Activated naive CD4-positive, alpha-beta T cell treated with anti-CD3 and anti-CD28 coated beads, Interleukin-2, amount 50 U/mL, for 16 hours (primary cell): Measurements from ENCODE around the gene SLC49A3.
"Not testable (repeated sequence)": the region's sequence is repeated elsewhere in the genome, so short reads cannot be mapped to it uniquely, and the experiment has no call there.

Experiments
- DNase-seq: peaks from one replicate; pipeline ENCODE4 v3.0.0-alpha.2; 2020

The SLC49A3 gene

GRCh38 chr4:680091-680490, 8.9 kb downstream of the SLC49A3 start:
- DNase-seq: no peak

- no peak for DNase-seq
Measured at GRCh38 chr4:679629-680028, 9.3 kb downstream of the SLC49A3 start.

- DNase-seq: no peak
Measured at GRCh38 chr4:679104-679481, 9.9 kb downstream of the SLC49A3 start.

GRCh38 chr4:678331-679103, 10.4 kb downstream of the SLC49A3 start:
- no peak for DNase-seq

DNA sequence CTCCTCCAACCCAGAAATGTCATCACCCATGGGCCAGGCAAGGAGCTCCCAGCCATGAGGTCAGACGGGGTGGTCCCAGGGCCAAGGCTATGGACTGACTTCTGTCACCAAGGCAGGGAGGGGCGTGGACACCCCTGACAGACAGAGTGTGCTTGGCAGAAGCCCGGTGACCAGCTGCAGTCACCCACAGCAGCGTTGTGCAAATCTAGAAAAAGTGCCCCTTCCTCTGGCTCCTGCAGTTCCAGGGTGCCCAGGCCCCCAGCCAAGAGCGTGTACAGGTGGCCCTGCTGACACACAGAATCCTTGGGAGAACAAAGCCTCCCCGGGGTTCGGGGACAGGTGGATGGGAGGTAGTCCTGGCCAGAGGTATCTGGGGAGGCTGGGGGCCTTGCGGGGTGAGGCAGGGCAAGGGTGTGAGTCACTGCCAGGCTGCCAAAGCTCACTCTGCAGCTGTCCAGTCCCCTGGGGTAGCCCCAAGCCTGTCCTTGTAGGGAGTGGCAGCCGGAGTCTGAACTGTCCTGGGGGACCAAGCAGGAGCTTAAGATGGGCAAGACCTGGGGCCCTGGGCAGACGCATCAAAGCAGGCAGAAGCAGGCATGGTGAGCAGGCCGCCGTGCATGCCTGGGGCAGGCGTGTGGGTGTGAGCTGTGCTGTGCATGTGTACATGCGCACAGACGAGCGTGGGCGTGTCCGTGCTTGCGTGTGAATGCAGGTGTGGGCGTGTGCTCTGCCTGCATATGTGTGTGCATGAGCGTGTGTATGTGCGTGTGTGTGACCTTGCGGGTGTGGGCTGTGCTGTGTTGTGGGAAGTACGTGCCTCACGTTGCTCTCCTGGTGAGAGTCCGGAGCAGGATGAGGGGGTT, 11.3 kb downstream of the SLC49A3 start:
- DNase-seq: no peak

DNA sequence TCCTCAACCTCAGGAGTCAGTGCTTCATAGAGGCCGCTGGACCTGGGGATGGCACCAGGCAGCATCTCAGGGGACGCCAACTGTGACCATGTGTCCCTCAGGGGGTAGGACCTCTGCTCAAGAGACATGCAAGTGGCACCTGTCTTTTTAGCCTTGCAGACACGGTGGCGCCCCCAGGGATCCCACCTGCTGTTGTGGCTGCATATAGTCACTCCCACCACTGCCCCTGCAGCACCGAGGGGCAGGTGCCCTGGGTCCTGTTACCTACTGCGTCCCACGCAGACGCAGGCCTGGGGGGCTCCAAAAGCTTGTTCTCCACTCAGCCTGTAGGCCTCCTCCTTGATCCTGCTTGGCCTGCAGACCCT, 12.1 kb downstream of the SLC49A3 start:
- DNase-seq: no peak

DNA sequence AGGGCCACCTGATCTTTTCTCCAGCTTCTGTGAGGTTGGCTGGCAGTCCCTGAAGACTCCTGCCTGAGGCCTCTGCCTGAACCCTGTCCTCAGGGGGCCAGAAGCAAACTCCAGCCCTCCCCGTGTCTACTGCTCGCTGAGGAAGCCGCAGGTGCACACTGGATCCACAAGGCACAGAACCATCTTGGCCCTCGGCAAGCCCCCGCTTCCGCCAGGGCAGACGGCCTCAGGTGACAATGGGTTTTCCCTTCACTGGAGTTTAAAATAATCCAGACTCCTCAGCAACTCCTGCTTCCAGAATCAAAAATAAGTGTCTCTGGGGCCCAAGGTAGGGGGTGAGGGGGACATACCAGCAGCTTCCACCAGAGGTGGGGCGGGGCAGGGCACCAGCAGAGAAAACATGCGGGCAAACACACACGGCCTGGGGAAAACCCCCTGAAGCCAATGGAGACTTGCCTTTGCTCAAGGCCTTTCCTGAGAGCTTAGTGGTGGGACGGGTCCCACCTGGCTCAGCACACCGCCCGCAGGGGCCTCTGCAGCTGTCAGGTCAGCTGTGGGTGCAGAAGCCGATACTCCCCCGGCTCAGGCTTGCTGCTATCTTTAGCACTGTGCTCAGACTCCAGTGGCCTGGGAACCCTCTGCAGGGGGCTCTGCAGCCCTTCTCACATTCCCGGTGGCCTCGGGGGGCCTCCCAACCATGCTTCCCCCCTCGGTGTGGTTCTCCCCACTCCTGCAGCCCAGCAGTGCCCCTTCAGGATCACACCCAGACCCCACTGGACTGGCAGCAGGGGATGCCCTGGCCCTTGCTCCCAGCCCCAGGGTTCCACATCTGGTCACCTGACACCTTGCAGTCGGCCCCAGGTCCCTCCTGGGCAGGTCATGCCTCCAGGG, 12.7 kb downstream of the SLC49A3 start:
- DNase-seq: no peak

- DNase-seq: no peak
Measured at GRCh38 chr4:675036-675882, 13.7 kb downstream of the SLC49A3 start.

DNA sequence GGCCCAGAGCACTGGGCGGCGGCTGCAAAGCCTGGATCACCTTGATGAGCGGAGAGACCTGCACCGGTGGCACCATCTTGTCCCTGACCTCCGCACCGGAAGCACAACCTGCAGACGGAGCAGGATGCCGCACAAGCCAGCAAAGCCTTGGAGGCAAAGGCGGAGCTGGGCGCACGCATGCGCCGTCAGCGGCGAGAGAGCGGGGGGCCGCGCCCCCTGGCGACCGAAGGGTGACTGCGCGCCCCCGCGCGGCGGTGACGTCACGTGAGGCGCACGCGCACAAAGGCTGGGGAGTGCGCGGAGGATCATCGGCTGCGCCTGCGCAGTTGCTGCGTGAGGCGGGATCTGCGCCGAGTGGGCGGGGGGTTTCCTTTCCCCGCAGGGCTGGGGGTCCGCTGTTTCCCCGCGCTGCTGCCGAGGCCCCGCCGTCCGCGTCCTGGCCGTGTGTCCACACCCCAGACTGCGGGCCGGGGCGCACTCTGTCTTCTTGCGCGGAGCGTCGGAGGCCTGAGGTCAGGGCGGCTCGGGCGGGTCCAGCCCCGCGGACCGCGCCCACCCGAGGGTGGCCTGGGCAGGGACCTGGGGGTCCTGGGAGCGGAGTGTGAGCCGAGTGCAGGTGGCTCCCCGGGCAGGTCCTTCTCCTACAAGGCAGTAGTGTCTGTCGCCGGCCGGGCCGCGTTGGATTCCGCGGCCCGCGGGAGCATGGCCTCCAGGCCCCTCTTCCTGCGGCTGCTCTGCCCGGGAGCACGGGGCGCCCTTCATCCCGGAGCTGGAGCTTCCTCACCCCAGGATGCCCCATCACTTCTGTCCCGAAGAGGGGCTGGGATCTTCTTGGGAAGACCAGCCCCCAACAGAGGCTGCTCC, 14.5 kb downstream of the SLC49A3 start, which contains the start of the genes ATP5ME and MYL5:
TSS of gene ATP5ME (minus strand) at position 105 of the 864 bp plus-strand sequence. CDS start at position 76, 29 bp downstream.
TSS of gene MYL5 (plus strand) at position 371 of the 864 bp plus-strand sequence. CDS start 3,485 bp downstream, outside the sequence.
- peak; percentile 97 for DNase-seq

DNA sequence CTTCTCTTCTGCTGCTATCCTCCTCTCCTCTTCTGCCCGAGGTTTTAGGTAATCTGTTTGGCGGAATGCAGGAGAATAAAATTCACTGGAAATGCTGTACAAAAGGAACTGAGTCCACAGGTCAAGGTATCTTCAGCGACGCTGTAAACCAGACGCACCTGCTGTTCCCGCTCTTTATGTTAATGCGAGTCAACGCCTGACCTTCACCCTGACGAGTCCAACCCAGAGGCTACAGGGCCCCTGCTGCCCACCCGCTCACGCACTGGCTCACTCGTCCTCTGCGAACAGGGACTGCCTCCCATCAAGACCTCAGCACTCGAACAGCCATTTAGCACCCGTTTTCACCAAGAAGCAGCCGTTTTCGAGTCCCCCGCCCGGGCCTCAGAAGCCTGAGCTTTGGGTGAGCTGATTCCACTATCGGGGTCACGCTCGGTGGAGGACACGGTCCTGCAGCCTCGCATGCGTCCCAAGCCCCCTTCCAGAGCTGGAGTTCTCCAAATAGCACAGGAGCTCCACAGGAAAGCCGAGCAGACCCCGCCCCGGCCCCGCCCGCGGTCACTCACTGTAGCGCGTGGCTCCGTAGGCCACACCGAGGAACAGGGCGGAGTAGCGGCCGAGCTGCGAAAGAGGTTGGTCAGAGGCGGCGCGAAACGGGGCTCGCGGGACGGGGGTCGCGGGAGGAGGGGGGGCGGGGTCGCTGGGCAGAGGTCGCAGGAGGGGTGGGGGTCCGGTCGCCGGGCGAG, 15.4 kb downstream of the SLC49A3 start:
- DNase-seq: no peak

DNA sequence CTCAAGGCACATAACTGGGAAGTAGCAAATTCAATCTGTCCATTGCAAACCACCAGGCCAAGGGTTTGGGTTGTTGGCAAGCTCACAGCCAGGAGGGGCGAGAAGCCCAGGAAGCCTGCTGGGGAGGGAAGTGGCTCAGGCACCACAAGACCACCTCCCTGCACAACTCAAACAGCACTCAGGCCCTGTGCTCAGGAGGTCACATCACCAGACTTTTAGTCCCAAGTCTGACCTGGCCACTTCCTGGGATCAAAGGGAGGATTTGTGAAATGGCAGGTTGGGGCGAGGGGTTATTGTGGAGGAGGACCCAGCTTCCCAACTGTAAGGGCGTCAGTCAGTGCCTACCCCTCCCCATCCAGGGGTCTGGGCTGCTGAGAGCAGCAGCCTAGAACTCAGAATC, 17.2 kb downstream of the SLC49A3 start:
- DNase-seq: no peak

DNA sequence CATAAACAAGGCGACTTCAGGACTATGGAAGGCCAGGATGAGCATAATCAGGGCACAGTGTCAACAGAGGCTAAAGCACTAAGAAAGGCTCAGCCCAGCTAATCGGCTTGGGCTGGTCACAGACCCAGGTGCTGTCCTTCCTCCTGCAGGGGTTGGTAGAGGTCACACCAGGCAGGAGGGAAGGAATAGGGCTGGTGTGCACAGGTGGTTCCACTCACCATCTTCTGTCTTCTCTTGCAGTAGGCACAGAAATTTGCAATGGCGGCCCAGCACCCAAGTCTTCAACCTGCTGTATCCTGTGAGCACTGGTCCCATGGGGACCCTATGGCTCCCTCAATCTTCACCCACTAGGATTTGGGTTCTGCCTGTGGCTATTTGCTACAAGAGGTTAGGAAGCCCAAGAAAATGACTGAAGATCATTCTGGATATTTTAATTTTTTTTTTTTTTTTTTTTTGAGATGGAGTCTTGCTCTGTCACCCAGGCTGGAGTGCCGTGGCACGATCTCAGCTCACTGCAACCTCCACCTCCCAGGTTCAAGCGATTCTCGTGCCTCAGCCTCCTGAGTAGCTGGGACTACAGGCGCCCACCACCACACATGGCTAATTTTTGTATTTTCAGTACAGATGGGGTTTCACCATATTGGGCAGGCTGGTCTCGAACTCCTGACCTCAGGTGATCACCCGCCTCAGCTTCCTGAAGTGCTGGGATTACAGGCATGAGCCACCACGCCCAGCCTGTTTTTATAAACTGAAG, 19.0 kb downstream of the SLC49A3 start:
- not testable (repeated sequence) for DNase-seq

GRCh38 chr4:668219-668618, 20.7 kb downstream of the SLC49A3 start:
- not testable (repeated sequence) for DNase-seq

DNA sequence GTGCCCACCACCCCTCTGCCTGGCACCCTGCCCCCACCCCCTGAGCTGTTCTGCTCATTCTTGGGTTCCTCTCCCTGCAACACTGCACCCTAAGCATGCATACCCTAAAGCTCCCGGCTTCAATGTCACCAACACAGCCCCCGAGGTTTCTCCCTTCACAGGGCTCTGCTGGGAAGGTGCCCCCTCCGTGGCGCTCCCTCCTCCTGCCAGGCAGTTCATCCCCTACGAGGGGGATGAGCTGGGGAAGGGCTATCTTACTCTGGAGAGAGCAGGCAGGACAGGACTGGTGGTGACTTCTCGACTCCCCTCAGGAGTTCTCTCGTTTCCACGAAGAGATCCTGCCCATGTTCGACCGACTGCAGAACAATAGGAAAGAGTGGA, 21.4 kb downstream of the SLC49A3 start:
- DNase-seq: no peak

DNA sequence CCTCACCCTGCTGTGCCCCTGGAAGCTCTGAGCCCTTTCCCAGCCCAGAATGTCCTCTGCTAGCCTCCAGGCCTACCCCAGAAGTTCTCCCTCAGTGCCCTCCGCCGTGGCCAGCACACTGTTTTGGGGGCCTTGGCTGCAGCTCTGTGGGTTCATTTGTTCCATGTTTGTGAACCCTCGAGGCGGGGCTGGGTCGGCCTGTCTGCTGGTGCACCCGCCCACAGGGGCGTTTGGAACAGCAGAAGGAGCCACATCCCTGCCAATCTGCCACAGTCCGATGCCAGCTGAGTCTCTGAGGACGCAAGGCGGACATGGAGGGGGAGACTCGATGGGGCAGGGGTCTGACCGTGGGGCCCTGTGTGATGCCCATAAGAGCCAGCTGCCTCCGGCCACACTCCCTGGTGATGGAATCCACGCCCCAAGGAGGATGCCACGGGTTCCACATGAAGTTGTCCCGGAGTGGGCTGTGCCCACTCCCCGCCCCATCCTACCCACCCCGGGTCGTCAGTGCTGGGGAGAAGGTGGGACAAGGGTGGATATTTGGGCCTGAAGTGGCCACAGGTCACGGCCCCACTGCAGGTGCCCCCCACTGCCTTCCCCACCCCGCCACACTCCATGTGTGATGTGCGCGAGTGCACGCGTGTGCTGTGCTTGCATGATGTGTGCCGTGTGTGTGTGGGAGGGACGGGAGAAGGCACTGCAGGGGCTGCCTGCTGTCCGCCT, 22.0 kb downstream of the SLC49A3 start:
- no peak for DNase-seq

GRCh38 chr4:666436-666810, 22.5 kb downstream of the SLC49A3 start:
- no peak for DNase-seq

DNA sequence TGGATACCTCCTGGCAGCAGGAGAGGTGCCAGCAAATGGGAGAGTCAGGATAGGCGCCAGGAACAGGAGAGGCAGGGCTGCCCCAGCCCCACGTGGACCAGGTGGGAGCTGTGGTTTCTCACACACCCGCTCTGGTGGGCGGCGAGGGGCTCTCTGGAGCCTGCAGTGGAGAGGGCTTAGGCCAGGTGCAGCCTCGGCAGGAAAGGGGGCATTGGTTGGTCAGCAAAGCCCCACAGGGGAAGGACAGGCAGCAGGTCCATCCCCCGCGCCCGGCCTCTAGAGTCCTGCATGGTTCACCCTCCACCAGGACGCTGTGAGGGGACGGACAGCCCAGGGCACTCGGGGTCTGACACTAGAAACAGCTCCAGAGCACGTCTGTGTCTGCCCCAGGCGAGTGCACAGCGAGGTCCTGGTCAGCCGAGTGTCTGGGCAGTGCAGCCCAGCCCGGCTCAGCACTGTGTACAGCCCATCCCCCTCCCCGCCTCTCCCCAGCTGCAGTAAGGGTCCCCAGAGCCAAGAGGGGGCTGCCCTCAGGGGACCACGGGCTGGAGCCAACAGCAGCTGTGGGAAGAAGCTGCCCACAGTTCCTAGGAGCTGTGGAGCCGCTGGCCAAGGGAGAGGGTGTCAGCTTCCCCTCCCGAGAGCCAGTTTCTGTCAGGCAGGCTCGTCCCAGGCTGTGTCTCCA, 23.1 kb downstream of the SLC49A3 start:
- DNase-seq: no peak

GRCh38 chr4:665381-665750, 23.6 kb downstream of the SLC49A3 start:
- no peak for DNase-seq
